Daoy (cell line): Measurements from ENCODE around the gene KCNJ12. TPM values are rescaled to one million over a fixed set of nuclear protein-coding genes. Genes with fewer than 3 reads are reported as not detected.
"Not testable (repeated sequence)": the region's sequence is repeated elsewhere in the genome, so short reads cannot be mapped to it uniquely, and the experiment has no call there.

Experiments used
- DNase-seq: peaks from one replicate; pipeline ENCODE4 v3.0.0-alpha.2; 2015; ENCODE audit warnings: low read depth
- total RNA-seq: library from RNA; depleted of rRNA; stranded (reverse); fragments of >200 nt; shearing (Covaris generic); gene quantifications from 2 replicates; pipeline ENCODE4 v1.2.3, GENCODE V29; 2014

KCNJ12 gene
- total RNA-seq, 1 experiment from 2014 or later = 2.9 TPM

GRCh38 chr17:21449891-21450290 lies 73.7 kb downstream of the KCNJ12 start:
- not testable (repeated sequence) for DNase-seq

- DNase-seq = no peak
Measured at GRCh38 chr17:21451975-21452374, 75.8 kb downstream of the KCNJ12 start.

GRCh38 chr17:21452377-21453143 lies 76.4 kb downstream of the KCNJ12 start:
- DNase-seq = peak; percentile 63

- no peak for DNase-seq
Measured at GRCh38 chr17:21453144-21453898, 77.2 kb downstream of the KCNJ12 start.

- not testable (repeated sequence) for DNase-seq
Measured at GRCh38 chr17:21454006-21454405, 77.8 kb downstream of the KCNJ12 start.

GRCh38 chr17:21454441-21454840 lies 78.3 kb downstream of the KCNJ12 start:
- no peak for DNase-seq

- DNase-seq = no peak
Measured at GRCh38 chr17:21455761-21456160, 79.6 kb downstream of the KCNJ12 start.

- not testable (repeated sequence) for DNase-seq
Measured at GRCh38 chr17:21456449-21456848, 80.3 kb downstream of the KCNJ12 start.

GRCh38 chr17:21457051-21458026 lies 81.2 kb downstream of the KCNJ12 start:
- peak; percentile 96 for DNase-seq

GRCh38 chr17:21458054-21458453 lies 81.9 kb downstream of the KCNJ12 start:
- DNase-seq = no peak

GRCh38 chr17:21459536-21459935 lies 83.4 kb downstream of the KCNJ12 start:
- DNase-seq = no peak

GRCh38 chr17:21460358-21460757 lies 84.2 kb downstream of the KCNJ12 start:
- DNase-seq = no peak

- DNase-seq = no peak
Measured at GRCh38 chr17:21462237-21462636, 86.1 kb downstream of the KCNJ12 start.

GRCh38 chr17:21463204-21463661 lies 87.1 kb downstream of the KCNJ12 start:
- no peak for DNase-seq

- no peak for DNase-seq
Measured at GRCh38 chr17:21463779-21464407, 87.7 kb downstream of the KCNJ12 start.

- no peak for DNase-seq
Measured at GRCh38 chr17:21464611-21465021, 88.5 kb downstream of the KCNJ12 start.

GRCh38 chr17:21466550-21466949 lies 90.4 kb downstream of the KCNJ12 start:
- no peak for DNase-seq

- DNase-seq = no peak
Measured at GRCh38 chr17:21467196-21467595, 91.0 kb downstream of the KCNJ12 start.

- DNase-seq = no peak
Measured at GRCh38 chr17:21467739-21468490, 91.8 kb downstream of the KCNJ12 start.
